HCT116 (cell line): ENCODE data around the gene SHF. TPM values are rescaled to one million over a fixed set of nuclear protein-coding genes. Genes with fewer than 3 reads are reported as not detected.

ENCODE experiments used
- ATAC-seq: fragments of 200-7000 bp; cut with Tn5 transposase; 2 replicates; pipeline ENCODE4 v1.9.1; 2020; ENCODE audit warnings: mild to moderate bottlenecking, moderate library complexity
- BruUV-seq: library from RNA; stranded (reverse); fragments of 400-500 nt; replicated peaks from 2 replicates; lab custom pipeline; 2021; lab: Mats Ljungman, UMichigan
- CTCF ChIA-PET: fragments of 300-600 bp; sonication (Branson Sonifier 250); formaldehyde crosslinking; loops from one replicate; lab custom pipeline; 2021; ENCODE audit warnings: antibody characterized with exemption; lab: Charles Lee
- POLR2A ChIA-PET: fragments of 300-600, 350-600 bp; sonication (Branson Sonifier 250); formaldehyde crosslinking; loops from one replicate; lab custom pipeline; 2021; ENCODE audit warnings: antibody characterized with exemption; lab: Charles Lee
- RAD21 ChIA-PET, 2 experiments: fragments of 300-600 bp; sonication (Branson Sonifier 250); formaldehyde crosslinking; loops; one replicate each; lab custom pipeline; 2023; ENCODE audit warnings: low total read pairs in 2 of 2; ENCODE audit not compliant: uncharacterized antibody in 2 of 2, unreplicated experiment in 2 of 2, low non-redundant PET in 1 of 2; lab: Charles Lee
- DNase-seq: peaks from one replicate; pipeline ENCODE4 v3.0.0-alpha.2; 2010; ENCODE audit warnings: low read depth, low spot score
- H2AFZ ChIP-seq: fragments of 200-600 bp; shearing (Covaris generic), sonication (generic); 2 replicates; pipeline ENCODE4 v1.6.1; 2017; ENCODE audit warnings: low read depth, mixed run types, mixed read lengths, antibody characterized with exemption, low read length; ENCODE audit not compliant: poor library complexity, severe bottlenecking
- H3K27ac ChIP-seq: 2 replicates; pipeline ENCODE4 v1.5.1; 2012; ENCODE audit warnings: low read depth, low read length
- H3K27me3 ChIP-seq: fragments of 200-600 bp; sonication (generic); 2 replicates; pipeline ENCODE4 v1.6.1; 2016; ENCODE audit warnings: mixed run types, low read length, mixed read lengths; ENCODE audit not compliant: insufficient read depth
- H3K36me3 ChIP-seq, 2 experiments: fragments of 200-500 bp in 1 of 2; fragments of 200-600 bp in 1 of 2; sonication (Bioruptor generic) in 1 of 2; sonication (generic) in 1 of 2; 2 replicates each; pipeline versions ENCODE4 v1.5.1 to v1.6.1; 2014 to 2016; ENCODE audit warnings: low read length in 2 of 2, inconsistent platforms in 1 of 2, mixed read lengths in 1 of 2, mixed run types in 1 of 2; ENCODE audit not compliant: insufficient read depth in 2 of 2, control insufficient read depth in 1 of 2
- H3K4me1 ChIP-seq, 2 experiments: fragments of 200-600 bp in 1 of 2; sonication (generic) in 1 of 2; 2 replicates each; pipeline versions ENCODE4 v1.5.1 to v1.6.1; 2012 to 2017; ENCODE audit warnings: low read length in 2 of 2, inconsistent platforms in 1 of 2, mild to moderate bottlenecking in 1 of 2, mixed read lengths in 1 of 2, mixed run types in 1 of 2, moderate library complexity in 1 of 2; ENCODE audit not compliant: insufficient read depth in 2 of 2, control insufficient read depth in 1 of 2
- H3K4me2 ChIP-seq: fragments of 200-600 bp; sonication (generic); 2 replicates; pipeline ENCODE4 v1.6.1; 2017; ENCODE audit warnings: mixed run types, low read length, mixed read lengths
- H3K4me3 ChIP-seq, 2 experiments: fragments of 200-600 bp in 1 of 2; sonication (generic) in 1 of 2; replicated peaks in 1 of 2; 2 replicates each; pipeline ENCODE4 v1.5.1; 2011 to 2016; ENCODE audit warnings: low read length in 2 of 2, control low read depth in 1 of 2, low read depth in 1 of 2, mild to moderate bottlenecking in 1 of 2, mixed read lengths in 1 of 2, mixed run types in 1 of 2
- H3K79me2 ChIP-seq: fragments of 200-600 bp; sonication (generic); 2 replicates; pipeline ENCODE4 v1.6.1; 2017; ENCODE audit warnings: mild to moderate bottlenecking, mixed run types, low read length, moderate library complexity, mixed read lengths; ENCODE audit not compliant: insufficient read depth
- H3K9ac ChIP-seq: fragments of 200-600 bp; sonication (generic); 2 replicates; pipeline ENCODE4 v1.6.1; 2016; ENCODE audit warnings: low read length, mixed read lengths
- H3K9me2 ChIP-seq: fragments of 200-600 bp; sonication (generic), shearing (Covaris generic); 2 replicates; pipeline ENCODE4 v1.6.1; 2017; ENCODE audit warnings: mixed run types, mild to moderate bottlenecking, moderate library complexity; ENCODE audit not compliant: insufficient read depth
- H3K9me3 ChIP-seq, 2 experiments: fragments of 200-500 bp in 1 of 2; fragments of 200-600 bp in 1 of 2; sonication (Bioruptor generic) in 1 of 2; sonication (generic) in 1 of 2; 2 replicates each; pipeline ENCODE4 v1.6.1; 2014 to 2017; ENCODE audit warnings: low read length in 2 of 2, mixed read lengths in 2 of 2, inconsistent platforms in 1 of 2, low read depth in 1 of 2, mild to moderate bottlenecking in 1 of 2, mixed run types in 1 of 2, moderate library complexity in 1 of 2; ENCODE audit not compliant: control insufficient read depth in 1 of 2, insufficient read depth in 1 of 2
- H4K20me1 ChIP-seq: fragments of 200-600 bp; sonication (generic), shearing (Covaris generic); 2 replicates; pipeline ENCODE4 v1.6.1; 2017; ENCODE audit warnings: mixed run types, mild to moderate bottlenecking, moderate library complexity; ENCODE audit not compliant: insufficient read depth
- FOSL1 ChIP-seq: IDR thresholded peaks from 2 replicates; pipeline ENCODE4 v1.6.1; 2012; ENCODE audit warnings: low read depth
- JUND ChIP-seq: IDR thresholded peaks from 2 replicates; pipeline ENCODE4 v1.6.1; 2012
- POLR2A ChIP-seq: IDR thresholded peaks from 2 replicates; pipeline ENCODE4 v1.7.0; 2011; ENCODE audit warnings: borderline replicate concordance; ENCODE audit not compliant: insufficient read depth, insufficient read length; ENCODE audit errors: extremely low read depth
- POLR2AphosphoS5 ChIP-seq: IDR thresholded peaks from 2 replicates; pipeline ENCODE4 v1.6.1; 2011; ENCODE audit warnings: mild to moderate bottlenecking, low read depth, low read length, moderate library complexity
- SIN3A ChIP-seq: IDR thresholded peaks from 2 replicates; pipeline ENCODE4 v1.6.1; 2012; ENCODE audit warnings: low read depth
- SRF ChIP-seq: IDR thresholded peaks from 2 replicates; pipeline ENCODE4 v1.6.1; 2012; ENCODE audit warnings: low read depth
- TCF7L2 ChIP-seq: IDR thresholded peaks from 2 replicates; pipeline ENCODE4 v1.7.0; 2011; ENCODE audit warnings: borderline replicate concordance, inconsistent platforms; ENCODE audit not compliant: insufficient read depth, insufficient read length; ENCODE audit errors: extremely low read depth
- YY1 ChIP-seq: IDR thresholded peaks from 2 replicates; pipeline ENCODE4 v1.6.1; 2011; ENCODE audit warnings: low read length, low read depth, moderate library complexity, mild to moderate bottlenecking; ENCODE audit not compliant: insufficient replicate concordance; ENCODE audit errors: extremely low read depth
- intact Hi-C: fragments of 100-400 bp; cut with micrococcal nuclease; formaldehyde crosslinking; loops from 2 replicates; pipeline ENCODE4 v1.10.0; 2022
- total RNA-seq: library from RNA; stranded (reverse); gene quantifications from one replicate; pipeline ENCODE4 v1.2.1, GENCODE V29; 2021; ENCODE audit not compliant: unreplicated experiment
- TF ChIP-seq, protein P1 (sequence below): IDR thresholded peaks from 2 replicates; pipeline ENCODE4 v1.6.1; 2012
- TF ChIP-seq, protein P2 (sequence below), 3 experiments: fragments of 200-600 bp in 1 of 3; sonication (generic) in 1 of 3; IDR thresholded peaks in 2 of 3; conservative IDR thresholded peaks in 1 of 3; 2 replicates each; pipeline ENCODE4 v1.5.1; 2012 to 2017; ENCODE audit warnings: low read depth in 2 of 3, low read length in 2 of 3, antibody characterized with exemption in 1 of 3, borderline replicate concordance in 1 of 3, control low read depth in 1 of 3, mild to moderate bottlenecking in 1 of 3, mixed read lengths in 1 of 3, mixed run types in 1 of 3, moderate library complexity in 1 of 3; ENCODE audit not compliant: insufficient read depth in 1 of 3

The SHF gene
- total RNA-seq, 1 experiment from 2014 or later, result 2.6 TPM

DNA sequence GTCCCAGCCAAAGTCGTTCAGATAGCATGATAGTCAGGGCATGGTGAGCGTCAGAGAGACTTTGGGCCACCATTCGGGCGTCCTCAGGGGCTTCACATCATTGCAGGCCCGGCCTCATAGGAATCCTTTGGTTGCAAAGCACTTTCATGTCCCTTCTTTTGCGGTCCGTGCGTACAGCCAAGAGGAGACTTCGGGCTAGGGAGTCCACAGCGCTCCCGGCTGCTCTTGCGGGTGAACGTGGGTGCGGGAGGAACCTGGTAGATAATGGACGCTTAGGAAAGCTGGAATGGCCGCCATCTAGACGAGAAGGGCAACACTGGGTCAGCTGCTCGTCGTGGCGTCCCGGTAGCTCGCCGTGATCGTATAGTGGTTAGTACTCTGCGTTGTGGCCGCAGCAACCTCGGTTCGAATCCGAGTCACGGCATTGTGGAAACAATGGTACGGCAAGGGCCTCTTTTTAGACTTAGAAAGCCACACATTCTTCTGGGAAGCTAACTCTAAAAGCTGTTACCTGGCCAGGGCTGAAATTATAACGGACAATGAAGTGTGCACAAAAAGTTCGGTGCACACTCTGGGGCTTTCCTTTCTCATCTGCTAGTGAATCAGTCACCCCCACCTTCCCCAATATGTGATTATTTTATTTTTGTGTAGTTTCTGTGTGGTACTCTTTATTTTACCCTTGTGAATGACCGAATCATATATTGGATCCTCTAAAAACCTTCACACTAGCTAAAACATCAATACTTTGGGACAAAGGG lies 13.2 kb upstream of the SHF start:
- DNase-seq (peak; percentile 79), ATAC-seq (peak; percentile 49)
- no peaks in the 10 kb centered on the region for H3K79me2 ChIP-seq
- ChIA-PET RAD21 (interaction anchor here in 1 of 2 experiments (0.6 kb wide), 1 partner anchor 537 kb away, joined by 5 read pairs; no protein-coding TSS in a partner anchor), CTCF (interaction anchor here (0.8 to 4.8 kb wide), 7 partner anchors 9 to 410 kb away, joined by 4 to 44 read pairs (median 9); a partner anchor contains a TSS), POLR2A (interaction anchor here (0.6 to 3.0 kb wide), 7 partner anchors 9 to 249 kb away, joined by 3 to 11 read pairs (median 4); a partner anchor contains a TSS)
- no peaks in the 10 kb centered on the region for H3K36me3 ChIP-seq
- peak overlapping the region; percentile 79 for H3K9ac ChIP-seq
- peak overlapping the region; percentile 76 for H3K27ac ChIP-seq
- H3K4me3 ChIP-seq, result peak overlapping the region; percentile 62 to 64
- intact Hi-C loops, result loop anchor here (1.0 to 10.0 kb wide), 3 partner anchors 78 to 414 kb away; no protein-coding TSS in a partner anchor
- peaks cover 11 to 36% of the 10 kb centered on the region in 2 experiments for H3K4me1 ChIP-seq
- H4K20me1 ChIP-seq, result no peaks in the 10 kb centered on the region
- no peaks in the 10 kb centered on the region for H3K27me3 ChIP-seq
- TF ChIP-seq SRF (no peak), YY1 (peak; percentile 67), JUND (no peak)
- TSS peak; percentile 92 for BruUV-seq
- peak overlapping the region; percentile 95 for H2AFZ ChIP-seq
- H3K9me3 ChIP-seq, result no peaks in the 10 kb centered on the region
- H3K4me2 ChIP-seq, result peak overlapping the region; percentile 94
- H3K9me2 ChIP-seq, result no peaks in the 10 kb centered on the region

DNA sequence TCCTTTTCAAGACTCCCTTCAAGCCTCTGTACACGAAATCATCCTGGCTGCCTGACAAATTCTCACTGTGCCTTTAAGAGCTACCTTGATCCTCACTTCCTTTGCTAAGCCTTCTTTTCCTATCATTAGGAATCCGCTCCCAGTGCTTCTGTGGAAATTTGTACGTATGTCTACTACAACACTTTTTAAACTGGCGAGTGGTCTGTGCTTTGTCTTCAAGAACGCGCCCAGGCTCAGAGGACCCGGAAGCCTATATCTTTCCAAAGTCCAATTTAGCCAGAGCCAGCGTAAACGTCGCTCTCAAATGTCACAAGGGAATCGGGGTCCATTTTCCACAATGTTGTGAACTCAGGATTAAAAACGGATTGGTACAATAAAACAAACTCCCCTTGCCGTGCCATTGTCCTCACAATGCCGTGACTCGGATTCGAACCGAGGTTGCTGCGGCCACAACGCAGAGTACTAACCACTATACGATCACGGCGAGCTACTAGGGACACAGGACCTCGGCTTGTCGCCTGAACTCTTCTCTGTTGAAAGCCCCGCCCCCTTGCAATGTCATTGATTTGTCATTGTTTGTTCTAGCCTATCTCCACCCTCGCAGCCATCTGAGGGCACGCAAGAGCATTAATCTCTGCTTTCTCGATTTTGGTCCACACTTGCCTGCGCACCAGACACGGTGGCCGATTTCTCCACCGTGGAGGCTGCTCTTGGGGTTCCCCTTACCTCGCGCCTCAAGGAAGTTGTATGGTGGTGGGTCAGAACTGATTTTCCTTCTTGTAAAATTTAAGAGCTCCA lies 12.4 kb upstream of the SHF start:
- Histone ChIP-seq H3K27ac (peak overlapping the region; percentile 76), H2AFZ (peak overlapping the region; percentile 95), H3K4me3 (peak overlapping the region; percentile 62 to 64), H3K9ac (peak overlapping the region; percentile 79), H3K4me2 (peak overlapping the region; percentile 94), H3K27me3 (no peaks in the 10 kb centered on the region), H3K36me3 (no peaks in the 10 kb centered on the region), H4K20me1 (no peaks in the 10 kb centered on the region), H3K9me2 (no peaks in the 10 kb centered on the region), H3K9me3 (no peaks in the 10 kb centered on the region), H3K4me1 (peaks cover 11 to 36% of the 10 kb centered on the region in 2 experiments), H3K79me2 (no peaks in the 10 kb centered on the region)
- ATAC-seq (peak; percentile 64), DNase-seq (peak; percentile 91)
- peak; percentile 61 for TF ChIP-seq YY1
- TF ChIP-seq, protein P1, sequence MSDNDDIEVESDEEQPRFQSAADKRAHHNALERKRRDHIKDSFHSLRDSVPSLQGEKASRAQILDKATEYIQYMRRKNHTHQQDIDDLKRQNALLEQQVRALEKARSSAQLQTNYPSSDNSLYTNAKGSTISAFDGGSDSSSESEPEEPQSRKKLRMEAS, result no peak
- TF ChIP-seq, protein P2, sequence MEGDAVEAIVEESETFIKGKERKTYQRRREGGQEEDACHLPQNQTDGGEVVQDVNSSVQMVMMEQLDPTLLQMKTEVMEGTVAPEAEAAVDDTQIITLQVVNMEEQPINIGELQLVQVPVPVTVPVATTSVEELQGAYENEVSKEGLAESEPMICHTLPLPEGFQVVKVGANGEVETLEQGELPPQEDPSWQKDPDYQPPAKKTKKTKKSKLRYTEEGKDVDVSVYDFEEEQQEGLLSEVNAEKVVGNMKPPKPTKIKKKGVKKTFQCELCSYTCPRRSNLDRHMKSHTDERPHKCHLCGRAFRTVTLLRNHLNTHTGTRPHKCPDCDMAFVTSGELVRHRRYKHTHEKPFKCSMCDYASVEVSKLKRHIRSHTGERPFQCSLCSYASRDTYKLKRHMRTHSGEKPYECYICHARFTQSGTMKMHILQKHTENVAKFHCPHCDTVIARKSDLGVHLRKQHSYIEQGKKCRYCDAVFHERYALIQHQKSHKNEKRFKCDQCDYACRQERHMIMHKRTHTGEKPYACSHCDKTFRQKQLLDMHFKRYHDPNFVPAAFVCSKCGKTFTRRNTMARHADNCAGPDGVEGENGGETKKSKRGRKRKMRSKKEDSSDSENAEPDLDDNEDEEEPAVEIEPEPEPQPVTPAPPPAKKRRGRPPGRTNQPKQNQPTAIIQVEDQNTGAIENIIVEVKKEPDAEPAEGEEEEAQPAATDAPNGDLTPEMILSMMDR (IDR thresholded peaks at IDR 0.05 in 2 of 3, conservative IDR thresholded peaks at IDR 0.05 in 1 of 3; ENCODE audit: borderline replicate concordance in 1 of 3, insufficient read depth in 1 of 3, low read depth in 2 of 3, low read length in 2 of 3), result no peak
- TF ChIP-seq FOSL1, result no peak
- no peak for TF ChIP-seq SIN3A
- no peak for TF ChIP-seq JUND
- peak; percentile 25 for TF ChIP-seq TCF7L2
- TF ChIP-seq POLR2AphosphoS5, result peak; percentile 83
- TF ChIP-seq POLR2A, result peak; percentile 79
- RAD21 ChIA-PET, result no interaction called here
- TSS peak; percentile 95 for BruUV-seq
- CTCF ChIA-PET, result interaction anchor here (0.7 to 4.8 kb wide), 11 partner anchors 10 to 414 kb away, joined by 3 to 44 read pairs (median 5); no protein-coding TSS in a partner anchor
- intact Hi-C loops, result loop anchor here (1.0 to 10.0 kb wide), 3 partner anchors 79 to 415 kb away; no protein-coding TSS in a partner anchor
- POLR2A ChIA-PET, result interaction anchor here (0.6 to 3.0 kb wide), 5 partner anchors 10 to 202 kb away, joined by 3 to 11 read pairs (median 6); a partner anchor contains a TSS
